ENCODE results near the gene WDR90. TPM values are rescaled to one million over a fixed set of nuclear protein-coding genes. Genes with fewer than 3 reads are reported as not detected.

The WDR90 gene
- total and polyA plus RNA-seq, 2 donors from 2014 or later, result 10.6 to 51.6 TPM

- intact Hi-C loops (cut with DNase I), result no loop called here
- DNase-seq (no peak), FAIRE-seq (no peak)
- H3K27ac ChIP-seq (ENCODE audit: low read depth in 2 of 2, low read length in 2 of 2), result no peak overlapping the region
- peaks cover 0 to 10% (median 0%) of the 10 kb centered on the region in 3 donors for H3K4me1 ChIP-seq (ENCODE audit: control insufficient read depth in 2 of 3, insufficient read depth in 2 of 3, low read depth in 1 of 3, low read length in 3 of 3)
- no peaks in the 10 kb centered on the region for H3K9me3 ChIP-seq (ENCODE audit: control insufficient read depth in 2 of 3, insufficient read depth in 1 of 3, low read length in 3 of 3)
- H3K9ac ChIP-seq (ENCODE audit: low read length in 3 of 3), result no peak overlapping the region
- H3K4me3 ChIP-seq (ENCODE audit: low read length in 3 of 3), result no peak overlapping the region
- no peaks in the 10 kb centered on the region for H3K27me3 ChIP-seq (ENCODE audit: control insufficient read depth, insufficient read depth, low read length)
- no peaks in the 10 kb centered on the region for H3K36me3 ChIP-seq (ENCODE audit: control insufficient read depth in 2 of 3, insufficient read depth in 3 of 3, low read length in 3 of 3)
- no peak for TF ChIP-seq CTCF (IDR thresholded peaks at IDR 0.05; ENCODE audit: borderline replicate concordance, extremely low read depth, insufficient read depth)
Measured at GRCh38 chr16:657487-657886, 8.3 kb downstream of the WDR90 start.

- no peaks in the 10 kb centered on the region for H3K9me3 ChIP-seq (ENCODE audit: control insufficient read depth in 2 of 3, insufficient read depth in 1 of 3, low read length in 3 of 3)
- intact Hi-C loops (cut with DNase I), result no loop called here
- TF ChIP-seq CTCF (IDR thresholded peaks at IDR 0.05; ENCODE audit: borderline replicate concordance, extremely low read depth, insufficient read depth), result no peak
- H3K9ac ChIP-seq (ENCODE audit: low read length in 3 of 3), result no peak overlapping the region
- H3K4me1 ChIP-seq (ENCODE audit: control insufficient read depth in 2 of 3, insufficient read depth in 2 of 3, low read depth in 1 of 3, low read length in 3 of 3), result peaks cover 0 to 10% (median 0%) of the 10 kb centered on the region in 3 donors
- no peak for DNase-seq
- FAIRE-seq, result no peak
- no peak overlapping the region for H3K4me3 ChIP-seq (ENCODE audit: low read length in 3 of 3)
- no peak overlapping the region for H3K27ac ChIP-seq (ENCODE audit: low read depth in 2 of 2, low read length in 2 of 2)
- H3K36me3 ChIP-seq (ENCODE audit: control insufficient read depth in 2 of 3, insufficient read depth in 3 of 3, low read length in 3 of 3), result no peaks in the 10 kb centered on the region
- no peaks in the 10 kb centered on the region for H3K27me3 ChIP-seq (ENCODE audit: control insufficient read depth, insufficient read depth, low read length)
Measured at GRCh38 chr16:658679-659571, 9.8 kb downstream of the WDR90 start.

- Histone ChIP-seq H3K4me1 (ENCODE audit: control insufficient read depth in 2 of 3, insufficient read depth in 2 of 3, low read depth in 1 of 3, low read length in 3 of 3) (peaks cover 0 to 10% (median 0%) of the 10 kb centered on the region in 3 donors), H3K27ac (ENCODE audit: low read depth in 2 of 2, low read length in 2 of 2) (no peak overlapping the region), H3K9me3 (ENCODE audit: control insufficient read depth in 2 of 3, insufficient read depth in 1 of 3, low read length in 3 of 3) (no peaks in the 10 kb centered on the region), H3K4me3 (ENCODE audit: low read length in 3 of 3) (no peak overlapping the region), H3K27me3 (ENCODE audit: control insufficient read depth, insufficient read depth, low read length) (no peaks in the 10 kb centered on the region), H3K36me3 (ENCODE audit: control insufficient read depth in 2 of 3, insufficient read depth in 3 of 3, low read length in 3 of 3) (no peaks in the 10 kb centered on the region), H3K9ac (ENCODE audit: low read length in 3 of 3) (no peak overlapping the region)
- no peak for DNase-seq
- no peak for TF ChIP-seq CTCF (IDR thresholded peaks at IDR 0.05; ENCODE audit: borderline replicate concordance, extremely low read depth, insufficient read depth)
- intact Hi-C loops (cut with DNase I), result no loop called here
- no peak for FAIRE-seq
Measured at GRCh38 chr16:659618-660017, 10.5 kb downstream of the WDR90 start.

Data from kidney (tissue), 14 donors.